Glutamatergic neuron (in vitro differentiated cells): Measurements from ENCODE around the gene GPSM3. TPM values are rescaled to one million over a fixed set of nuclear protein-coding genes. Genes with fewer than 3 reads are reported as not detected.

Experiments used
- DNase-seq: peaks from one replicate; pipeline ENCODE4 v3.0.0; 2022
- H3K27ac Mint-ChIP-seq: one replicate; pipeline ENCODE4 v1.8.0; 2020; ENCODE audit warnings: mild to moderate bottlenecking, mixed read lengths, inconsistent platforms; ENCODE audit not compliant: unreplicated experiment
- H3K27me3 Mint-ChIP-seq: one replicate; pipeline ENCODE4 v1.8.0; 2020; ENCODE audit warnings: mild to moderate bottlenecking, moderate library complexity, mixed read lengths, inconsistent platforms; ENCODE audit not compliant: unreplicated experiment
- H3K36me3 Mint-ChIP-seq: one replicate; pipeline ENCODE4 v1.8.0; 2020; ENCODE audit warnings: mild to moderate bottlenecking, mixed read lengths, inconsistent platforms; ENCODE audit not compliant: unreplicated experiment
- H3K4me1 Mint-ChIP-seq: one replicate; pipeline ENCODE4 v1.8.0; 2020; ENCODE audit warnings: mild to moderate bottlenecking, low read depth, mixed read lengths, inconsistent platforms; ENCODE audit not compliant: unreplicated experiment
- H3K4me3 Mint-ChIP-seq: one replicate; pipeline ENCODE4 v1.8.0; 2020; ENCODE audit warnings: mild to moderate bottlenecking, mixed read lengths, inconsistent platforms; ENCODE audit not compliant: unreplicated experiment
- H3K9me3 Mint-ChIP-seq: one replicate; pipeline ENCODE4 v1.8.0; 2020; ENCODE audit warnings: mild to moderate bottlenecking, moderate library complexity, mixed read lengths, inconsistent platforms; ENCODE audit not compliant: unreplicated experiment
- CTCF ChIP-seq: fragments of 200-600 bp; sonication (generic); IDR thresholded peaks from one replicate; pipeline ENCODE4 v1.5.0; 2021; ENCODE audit not compliant: partially characterized antibody, unreplicated experiment
- total RNA-seq: library from RNA; stranded (reverse); fragmentation: NEBNext Ultra II Directional; extraction: Animal tissue kit (Norgen Biotek cat#: 25700); gene quantifications from one replicate; pipeline ENCODE4 v1.2.1, GENCODE V29; 2021; ENCODE audit not compliant: unreplicated experiment

The GPSM3 gene
- total RNA-seq, 1 donor from 2014 or later = 3.2 TPM

GRCh38 chr6:32153564-32154513 lies 38.6 kb downstream of the GPSM3 start, which contains the start of gene PPT2:
Gene PPT2, plus strand, starts transcription at chr6:32154141. Its CDS starts 454 bp downstream, at chr6:32154595.
- Mint-ChIP-seq H3K27ac (peak within 1 kb of the TSS; percentile 95), H3K4me1 (peaks cover 29% of the 10 kb centered on the region), H3K9me3 (peaks cover 11% of the 10 kb centered on the region), H3K36me3 (no peaks in the 10 kb centered on the region), H3K27me3 (peaks cover 17% of the 10 kb centered on the region), H3K4me3 (peak within 1 kb of the TSS; percentile 100)
- DNase-seq = peak; percentile 90
- TF ChIP-seq CTCF = no peak

- Mint-ChIP-seq H3K9me3 (peaks cover 15% of the 10 kb centered on the region), H3K27ac (peak overlapping the region; percentile 78), H3K4me1 (peaks cover 30% of the 10 kb centered on the region), H3K4me3 (peak overlapping the region; percentile 100), H3K27me3 (peaks cover 24% of the 10 kb centered on the region), H3K36me3 (no peaks in the 10 kb centered on the region)
- peak; percentile 55 for DNase-seq
- TF ChIP-seq CTCF = no peak
Observed at GRCh38 chr6:32152769-32153563, 39.5 kb downstream of the GPSM3 start.

GRCh38 chr6:32151863-32152768 lies 40.3 kb downstream of the GPSM3 start, which contains the start of gene PRRT1:
Gene PRRT1, minus strand, starts transcription at chr6:32151939. Its CDS starts 112 bp downstream, at chr6:32151827.
- Mint-ChIP-seq H3K9me3 (peaks cover 15% of the 10 kb centered on the region), H3K27me3 (peaks cover 24% of the 10 kb centered on the region), H3K4me1 (peaks cover 30% of the 10 kb centered on the region), H3K27ac (peak within 1 kb of the TSS; percentile 94), H3K4me3 (peak within 1 kb of the TSS; percentile 100), H3K36me3 (no peaks in the 10 kb centered on the region)
- TF ChIP-seq CTCF = no peak
- peak; percentile 29 for DNase-seq

- peaks cover 15% of the 10 kb centered on the region for H3K9me3 Mint-ChIP-seq
- H3K27ac Mint-ChIP-seq = peak overlapping the region; percentile 94
- H3K4me1 Mint-ChIP-seq = peaks cover 30% of the 10 kb centered on the region
Observed at GRCh38 chr6:32151181-32151862, 41.1 kb downstream of the GPSM3 start.

More at GRCh38 chr6:32151181-32151862, 41.1 kb downstream of the GPSM3 start:
- Mint-ChIP-seq H3K27me3 (peaks cover 24% of the 10 kb centered on the region), H3K4me3 (peak overlapping the region; percentile 88), H3K36me3 (no peaks in the 10 kb centered on the region)
- no peak for TF ChIP-seq CTCF
- DNase-seq = no peak
